ENCODE measurements around the gene ENOX1. TPM values are rescaled to one million over a fixed set of nuclear protein-coding genes. Genes with fewer than 3 reads are reported as not detected.

Gene ENOX1
- total RNA-seq, 1 experiment from 2014 or later, result 2.4 TPM

- no peaks in the 10 kb centered on the region for H3K9me3 ChIP-seq
- H3K27me3 ChIP-seq, result no peaks in the 10 kb centered on the region
- no peaks in the 10 kb centered on the region for H3K36me3 ChIP-seq
- no peak for DNase-seq
- no peak overlapping the region for H3K4me3 ChIP-seq
These were observed 385.4 kb downstream of the ENOX1 start for GRCh38 chr13:43401361-43401760.

DNA sequence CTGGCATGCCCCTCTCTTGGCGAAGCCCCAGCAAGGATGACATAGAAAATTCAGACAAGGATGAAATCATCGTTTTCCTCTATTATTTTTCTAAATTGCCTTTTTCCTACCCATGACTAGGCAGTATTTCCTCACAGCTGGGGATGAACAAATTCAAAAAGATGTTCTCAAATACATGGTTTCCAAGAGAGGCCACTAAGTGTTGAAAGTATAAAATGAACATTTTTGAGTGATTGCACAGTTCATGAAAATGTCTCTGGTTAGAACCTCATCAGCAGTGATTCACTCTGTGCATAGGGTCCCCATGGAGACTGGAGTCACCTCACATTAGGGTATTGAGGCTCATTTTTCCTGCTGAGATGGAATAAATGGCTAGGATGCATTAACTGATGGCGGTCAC, 389.7 kb downstream of the ENOX1 start:
- Histone ChIP-seq H3K36me3 (no peaks in the 10 kb centered on the region), H3K9me3 (no peaks in the 10 kb centered on the region), H3K4me3 (no peak overlapping the region), H3K27me3 (no peaks in the 10 kb centered on the region)
- DNase-seq, result no peak

- Histone ChIP-seq H3K36me3 (no peaks in the 10 kb centered on the region), H3K4me3 (no peak overlapping the region), H3K27me3 (no peaks in the 10 kb centered on the region), H3K9me3 (no peaks in the 10 kb centered on the region)
- DNase-seq, result no peak
These were observed 395.7 kb downstream of the ENOX1 start for GRCh38 chr13:43391036-43391435.

- Histone ChIP-seq H3K27me3 (no peaks in the 10 kb centered on the region), H3K4me3 (no peak overlapping the region), H3K36me3 (no peaks in the 10 kb centered on the region), H3K9me3 (no peaks in the 10 kb centered on the region)
- DNase-seq, result no peak
These were observed 396.2 kb downstream of the ENOX1 start for GRCh38 chr13:43390619-43391018.

GRCh38 chr13:43389983-43390382, 396.8 kb downstream of the ENOX1 start:
- DNase-seq, result no peak
- Histone ChIP-seq H3K36me3 (no peaks in the 10 kb centered on the region), H3K27me3 (no peaks in the 10 kb centered on the region), H3K9me3 (no peaks in the 10 kb centered on the region), H3K4me3 (no peak overlapping the region)

DNA sequence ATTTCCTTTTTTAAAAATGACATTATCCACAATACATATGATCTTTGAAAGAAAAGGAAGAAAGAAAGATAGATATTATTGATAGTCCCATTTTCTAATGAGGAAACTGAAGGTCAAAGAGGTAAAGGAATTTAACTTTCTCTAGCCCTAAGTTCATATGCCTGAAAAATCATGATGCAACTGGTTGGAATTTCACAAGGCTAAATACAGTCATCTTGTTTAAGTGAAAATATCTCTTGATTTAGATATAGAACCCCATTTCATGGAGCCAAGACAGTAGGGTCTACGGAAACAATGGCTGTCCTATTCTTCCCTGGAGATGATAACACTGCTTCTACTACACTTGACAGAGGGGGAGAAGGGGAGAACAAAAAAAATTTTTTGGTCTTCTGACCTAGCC, 397.2 kb downstream of the ENOX1 start:
- no peaks in the 10 kb centered on the region for H3K27me3 ChIP-seq
- no peaks in the 10 kb centered on the region for H3K36me3 ChIP-seq
- no peak overlapping the region for H3K4me3 ChIP-seq
- DNase-seq, result no peak
- H3K9me3 ChIP-seq, result no peaks in the 10 kb centered on the region

- no peak for DNase-seq
- H3K4me3 ChIP-seq, result no peak overlapping the region
- no peaks in the 10 kb centered on the region for H3K36me3 ChIP-seq
- H3K9me3 ChIP-seq, result no peaks in the 10 kb centered on the region
- no peaks in the 10 kb centered on the region for H3K27me3 ChIP-seq
These were observed 398.3 kb downstream of the ENOX1 start for GRCh38 chr13:43388282-43389034.

- H3K36me3 ChIP-seq, result no peaks in the 10 kb centered on the region
- no peak overlapping the region for H3K4me3 ChIP-seq
- no peaks in the 10 kb centered on the region for H3K27me3 ChIP-seq
- DNase-seq, result no peak
- H3K9me3 ChIP-seq, result no peaks in the 10 kb centered on the region
These were observed 398.9 kb downstream of the ENOX1 start for GRCh38 chr13:43387880-43388279.

DNA sequence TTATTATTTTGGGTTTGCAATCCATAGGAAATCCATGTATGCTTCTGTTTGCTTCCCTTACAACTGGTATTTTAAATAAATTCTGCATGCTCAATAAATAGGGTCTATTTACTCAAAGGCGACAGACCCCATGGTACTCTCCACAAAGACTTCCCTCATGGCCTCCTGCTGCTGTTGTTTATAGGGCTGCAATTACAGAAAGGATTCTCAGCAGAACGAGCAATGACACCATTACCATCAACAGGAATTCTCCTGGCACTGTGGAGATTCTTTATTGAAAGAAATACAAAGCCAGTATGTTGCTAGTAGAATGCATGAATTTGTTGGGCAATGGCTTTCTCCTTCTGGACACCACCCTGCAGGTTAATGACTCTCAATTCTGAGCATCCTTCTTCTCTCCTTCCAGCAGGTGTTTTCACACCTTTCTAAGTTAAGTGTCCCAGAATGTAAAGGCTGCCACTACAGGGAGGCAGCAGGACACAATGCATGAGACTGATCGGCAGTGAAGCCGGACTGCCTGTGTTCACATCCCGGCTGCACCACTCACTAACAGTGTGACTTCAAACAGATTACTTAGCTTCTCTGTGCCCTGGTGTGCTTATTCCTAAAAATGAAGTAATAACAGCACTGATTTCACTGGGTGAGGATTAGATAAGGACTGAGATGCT, 403.1 kb downstream of the ENOX1 start:
- no peaks in the 10 kb centered on the region for H3K36me3 ChIP-seq
- DNase-seq, result no peak
- peaks cover 19% of the 10 kb centered on the region for H3K9me3 ChIP-seq
- H3K4me3 ChIP-seq, result no peak overlapping the region
- H3K27me3 ChIP-seq, result no peaks in the 10 kb centered on the region

DNA sequence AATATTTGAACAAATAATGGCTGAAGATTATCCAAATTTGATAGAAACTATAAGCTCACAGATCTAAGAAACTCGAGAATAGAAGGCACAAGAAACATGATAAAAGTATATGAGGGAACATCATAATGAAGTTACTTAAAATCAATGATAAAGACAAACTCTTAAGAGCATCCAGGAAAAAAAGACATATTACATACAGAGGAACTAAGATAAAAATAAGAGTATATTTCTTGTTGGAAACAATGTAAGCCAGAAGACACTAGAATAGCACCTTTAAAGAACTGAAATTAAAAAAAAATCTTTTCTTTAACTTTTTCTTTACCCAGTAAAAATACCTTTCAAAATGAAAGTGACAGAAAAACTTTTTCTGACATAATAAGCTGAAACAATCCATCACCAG, 407.0 kb downstream of the ENOX1 start:
- DNase-seq, result no peak
- peaks cover 19% of the 10 kb centered on the region for H3K9me3 ChIP-seq
- no peaks in the 10 kb centered on the region for H3K36me3 ChIP-seq
- H3K4me3 ChIP-seq, result no peak overlapping the region
- H3K27me3 ChIP-seq, result no peaks in the 10 kb centered on the region

DNA sequence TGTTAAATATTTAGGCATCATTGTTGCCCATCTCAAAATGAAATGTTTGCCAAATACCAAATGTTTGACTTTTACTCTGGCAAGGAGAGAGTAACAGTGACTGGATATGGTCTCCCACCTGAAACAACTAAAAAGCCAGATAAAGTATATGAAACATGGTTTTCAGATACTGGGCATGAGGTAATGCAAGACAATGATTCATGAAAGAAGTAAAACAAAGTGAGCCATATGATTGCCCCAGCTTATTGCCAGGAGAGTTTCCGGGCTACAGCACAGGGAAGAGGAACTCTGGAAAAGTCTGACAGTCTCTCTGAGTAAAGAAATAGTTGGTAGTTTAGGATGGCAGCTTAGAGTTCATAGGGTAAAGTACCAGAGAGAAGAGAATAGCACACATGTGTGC, 408.8 kb downstream of the ENOX1 start:
- H3K4me3 ChIP-seq, result no peak overlapping the region
- H3K27me3 ChIP-seq, result no peaks in the 10 kb centered on the region
- no peaks in the 10 kb centered on the region for H3K36me3 ChIP-seq
- peak; percentile 58 for DNase-seq
- peaks cover 19% of the 10 kb centered on the region for H3K9me3 ChIP-seq

GRCh38 chr13:43377149-43377548, 409.6 kb downstream of the ENOX1 start:
- no peak for DNase-seq
- no peak overlapping the region for H3K4me3 ChIP-seq
- H3K27me3 ChIP-seq, result no peaks in the 10 kb centered on the region
- H3K9me3 ChIP-seq, result peaks cover 19% of the 10 kb centered on the region
- no peaks in the 10 kb centered on the region for H3K36me3 ChIP-seq

DNA sequence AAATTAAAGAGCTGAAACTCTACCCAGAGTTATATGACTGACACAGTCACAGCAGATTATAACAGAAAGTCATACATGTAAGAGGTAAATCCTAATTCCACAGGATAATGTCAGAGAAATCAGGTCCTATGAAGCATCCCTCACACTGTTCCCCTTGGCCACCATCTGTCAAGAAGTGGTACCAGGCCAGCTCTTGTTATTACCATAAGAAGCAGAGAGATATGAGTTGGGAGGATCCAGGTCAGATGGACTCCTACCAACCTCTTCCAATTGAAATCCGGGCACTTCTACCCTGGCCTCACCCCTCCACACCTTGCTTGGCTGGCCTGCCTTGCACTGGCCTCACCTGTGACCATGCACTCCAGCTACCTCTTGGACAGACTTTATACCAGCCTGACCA, 410.2 kb downstream of the ENOX1 start:
- no peaks in the 10 kb centered on the region for H3K36me3 ChIP-seq
- no peaks in the 10 kb centered on the region for H3K27me3 ChIP-seq
- no peak overlapping the region for H3K4me3 ChIP-seq
- no peak for DNase-seq
- H3K9me3 ChIP-seq, result peaks cover 19% of the 10 kb centered on the region

GRCh38 chr13:43375797-43376465, 410.8 kb downstream of the ENOX1 start:
- Histone ChIP-seq H3K4me3 (no peak overlapping the region), H3K36me3 (no peaks in the 10 kb centered on the region), H3K27me3 (no peaks in the 10 kb centered on the region), H3K9me3 (peaks cover 19% of the 10 kb centered on the region)
- no peak for DNase-seq

DNA sequence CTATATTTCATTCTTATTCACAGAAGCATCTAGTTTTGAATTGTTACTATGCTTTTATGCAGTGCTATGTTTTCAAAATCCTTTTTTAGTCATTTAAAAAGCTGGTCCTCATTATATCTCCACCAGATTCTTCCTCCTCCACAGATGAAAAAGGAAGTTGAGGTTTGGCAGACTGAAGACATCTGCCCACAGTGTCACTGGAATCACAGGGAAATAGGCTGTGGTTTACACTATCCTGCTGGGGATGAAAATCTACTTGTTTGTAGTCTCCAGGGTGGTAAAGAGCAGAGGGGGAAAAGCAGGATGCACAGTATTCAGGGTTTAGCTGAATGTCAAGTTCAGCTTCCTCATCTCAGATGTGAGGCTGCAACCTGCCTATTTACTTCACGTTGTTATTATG, 412.2 kb downstream of the ENOX1 start:
- DNase-seq, result no peak
- no peak overlapping the region for H3K4me3 ChIP-seq
- H3K36me3 ChIP-seq, result no peaks in the 10 kb centered on the region
- H3K27me3 ChIP-seq, result no peaks in the 10 kb centered on the region
- peaks cover 8% of the 10 kb centered on the region for H3K9me3 ChIP-seq

GRCh38 chr13:43373400-43373799, 413.4 kb downstream of the ENOX1 start:
- no peaks in the 10 kb centered on the region for H3K27me3 ChIP-seq
- no peaks in the 10 kb centered on the region for H3K36me3 ChIP-seq
- DNase-seq, result no peak
- no peak overlapping the region for H3K4me3 ChIP-seq
- H3K9me3 ChIP-seq, result no peaks in the 10 kb centered on the region

DNA sequence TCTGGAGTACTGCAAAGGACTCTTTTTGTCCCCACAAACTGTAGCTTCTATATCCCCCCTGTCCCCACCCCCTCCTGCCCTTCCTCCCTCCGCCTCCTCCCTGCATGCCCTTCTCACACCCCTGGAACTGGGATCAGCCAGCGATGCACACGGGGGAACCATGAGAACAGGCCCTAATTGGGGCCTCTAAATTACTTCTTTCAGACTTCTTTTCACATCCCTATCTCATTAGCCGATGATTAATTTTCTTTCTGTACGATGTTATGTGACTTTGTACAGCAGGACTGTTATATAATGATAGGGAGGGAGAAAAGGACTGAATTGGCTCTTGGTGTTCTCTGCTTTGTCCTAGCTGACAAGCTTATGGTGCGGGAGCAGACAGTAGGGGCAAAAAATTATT, 415.9 kb downstream of the ENOX1 start:
- Histone ChIP-seq H3K9me3 (no peaks in the 10 kb centered on the region), H3K4me3 (no peak overlapping the region), H3K36me3 (no peaks in the 10 kb centered on the region), H3K27me3 (no peaks in the 10 kb centered on the region)
- DNase-seq, result no peak

GRCh38 chr13:43369319-43369718, 417.5 kb downstream of the ENOX1 start:
- Histone ChIP-seq H3K27me3 (no peaks in the 10 kb centered on the region), H3K9me3 (no peaks in the 10 kb centered on the region)
- DNase-seq, result no peak

More at GRCh38 chr13:43369319-43369718, 417.5 kb downstream of the ENOX1 start:
- H3K4me3 ChIP-seq, result no peak overlapping the region
- no peaks in the 10 kb centered on the region for H3K36me3 ChIP-seq
